Activated CD8-positive, alpha-beta memory T cell treated with anti-CD3 and anti-CD28 coated beads, Interleukin-2, amount 10 ng/mL, durations not matched to agents 7 days and 5 days (primary cell): Measurements from ENCODE around the gene AP3S2. TPM values are rescaled to one million over a fixed set of nuclear protein-coding genes. Genes with fewer than 3 reads are reported as not detected.

Experiments
- ATAC-seq: fragments of 150-1000 bp; cut with Tn5 transposase; one replicate; pipeline ENCODE4 v1.10.0; 2021; ENCODE audit warnings: moderate library complexity
- CTCF ChIA-PET: fragments of 350-600 bp; sonication (Branson Sonifier 250); formaldehyde crosslinking; loops from one replicate; lab custom pipeline; 2021; ENCODE audit warnings: antibody characterized with exemption; lab: Charles Lee
- DNase-seq: peaks from one replicate; pipeline ENCODE4 v3.0.0-alpha.2; 2020
- H3K27ac Mint-ChIP-seq: one replicate; pipeline ENCODE4 v1.8.0; 2021; ENCODE audit warnings: mild to moderate bottlenecking, mixed read lengths
- H3K27me3 Mint-ChIP-seq: one replicate; pipeline ENCODE4 v1.8.0; 2021; ENCODE audit warnings: mixed read lengths
- H3K36me3 Mint-ChIP-seq: one replicate; pipeline ENCODE4 v1.8.0; 2021; ENCODE audit warnings: mild to moderate bottlenecking, mixed read lengths
- H3K4me1 Mint-ChIP-seq: one replicate; pipeline ENCODE4 v1.8.0; 2021; ENCODE audit warnings: mixed read lengths
- H3K4me3 Mint-ChIP-seq: one replicate; pipeline ENCODE4 v1.8.0; 2021; ENCODE audit warnings: mild to moderate bottlenecking, moderate library complexity, mixed read lengths
- H3K9me3 Mint-ChIP-seq: one replicate; pipeline ENCODE4 v1.8.0; 2022; ENCODE audit warnings: low read depth, mixed read lengths
- total RNA-seq, 2 experiments: library from RNA; stranded (reverse); gene quantifications; one replicate each; pipeline ENCODE4 v1.2.3, GENCODE V29; 2021

AP3S2 gene
- total RNA-seq, 2 experiments from 2014 or later: 22.2 to 26.5 TPM

- Mint-ChIP-seq H3K27me3 (no peaks in the 10 kb centered on the region), H3K4me1 (peaks cover 8% of the 10 kb centered on the region), H3K27ac (no peak overlapping the region), H3K9me3 (no peaks in the 10 kb centered on the region), H3K36me3 (peaks cover 12% of the 10 kb centered on the region), H3K4me3 (no peak overlapping the region)
- CTCF ChIA-PET: interaction anchor here (0.9 kb wide), 1 partner anchor 91 kb away, joined by 3 read pairs; no protein-coding TSS in a partner anchor
- DNase-seq (no peak), ATAC-seq (no peak)
Observed at GRCh38 chr15:89852342-89852995, 41.3 kb downstream of the AP3S2 start.

- CTCF ChIA-PET: interaction anchor here (0.9 kb wide), 1 partner anchor 91 kb away, joined by 3 read pairs; no protein-coding TSS in a partner anchor
- Mint-ChIP-seq H3K27ac (no peak overlapping the region), H3K4me3 (no peak overlapping the region), H3K4me1 (peaks cover 8% of the 10 kb centered on the region), H3K9me3 (no peaks in the 10 kb centered on the region), H3K27me3 (no peaks in the 10 kb centered on the region), H3K36me3 (peaks cover 9% of the 10 kb centered on the region)
- ATAC-seq (no peak), DNase-seq (no peak)
Observed at GRCh38 chr15:89851673-89852341, 42.0 kb downstream of the AP3S2 start.

GRCh38 chr15:89848970-89849292, 44.9 kb downstream of the AP3S2 start:
- peaks cover 18% of the 10 kb centered on the region for H3K4me1 Mint-ChIP-seq
- no peaks in the 10 kb centered on the region for H3K9me3 Mint-ChIP-seq
- H3K27me3 Mint-ChIP-seq: no peaks in the 10 kb centered on the region
- ATAC-seq (no peak), DNase-seq (no peak)
- H3K36me3 Mint-ChIP-seq: peaks cover 9% of the 10 kb centered on the region
- no peak overlapping the region for H3K4me3 Mint-ChIP-seq
- CTCF ChIA-PET: interaction anchor here (0.8 to 1.8 kb wide), 3 partner anchors 8 to 88 kb away, joined by 3 to 9 read pairs (median 4); no protein-coding TSS in a partner anchor
- H3K27ac Mint-ChIP-seq: no peak overlapping the region

GRCh38 chr15:89847101-89847500, 46.7 kb downstream of the AP3S2 start:
- peaks cover 16% of the 10 kb centered on the region for H3K4me1 Mint-ChIP-seq
- DNase-seq (no peak), ATAC-seq (no peak)
- H3K4me3 Mint-ChIP-seq: no peak overlapping the region
- CTCF ChIA-PET: interaction anchor here (0.6 to 1.2 kb wide), 2 partner anchors 29 to 1302 kb away, joined by 3 to 4 read pairs; no protein-coding TSS in a partner anchor
- peaks cover 7% of the 10 kb centered on the region for H3K36me3 Mint-ChIP-seq
- no peak overlapping the region for H3K27ac Mint-ChIP-seq
- H3K9me3 Mint-ChIP-seq: no peaks in the 10 kb centered on the region
- no peaks in the 10 kb centered on the region for H3K27me3 Mint-ChIP-seq

GRCh38 chr15:89845305-89845893, 48.4 kb downstream of the AP3S2 start:
- Mint-ChIP-seq H3K27me3 (no peaks in the 10 kb centered on the region), H3K36me3 (peaks cover 4% of the 10 kb centered on the region), H3K27ac (no peak overlapping the region), H3K4me3 (no peak overlapping the region), H3K4me1 (peaks cover 11% of the 10 kb centered on the region), H3K9me3 (no peaks in the 10 kb centered on the region)
- ATAC-seq: no peak
- CTCF ChIA-PET: interaction anchor here (1.3 kb wide), 1 partner anchor 29 kb away, joined by 4 read pairs; no protein-coding TSS in a partner anchor
- no peak for DNase-seq

- no peak overlapping the region for H3K27ac Mint-ChIP-seq
- no peaks in the 10 kb centered on the region for H3K36me3 Mint-ChIP-seq
- ATAC-seq (no peak), DNase-seq (no peak)
- CTCF ChIA-PET: interaction anchor here (0.7 kb wide), 1 partner anchor 241 kb away, joined by 4 read pairs; no protein-coding TSS in a partner anchor
- H3K27me3 Mint-ChIP-seq: no peaks in the 10 kb centered on the region
- no peak overlapping the region for H3K4me3 Mint-ChIP-seq
- H3K4me1 Mint-ChIP-seq: peaks cover 20% of the 10 kb centered on the region
- H3K9me3 Mint-ChIP-seq: no peaks in the 10 kb centered on the region
Observed at GRCh38 chr15:89841962-89842361, 51.8 kb downstream of the AP3S2 start.

- Mint-ChIP-seq H3K4me1 (peaks cover 26% of the 10 kb centered on the region), H3K36me3 (peaks cover 3% of the 10 kb centered on the region), H3K27me3 (no peaks in the 10 kb centered on the region), H3K27ac (no peak overlapping the region), H3K9me3 (no peaks in the 10 kb centered on the region), H3K4me3 (no peak overlapping the region)
- CTCF ChIA-PET: no interaction called here
- ATAC-seq: no peak
- DNase-seq: no peak
Observed at GRCh38 chr15:89841306-89841705, 52.5 kb downstream of the AP3S2 start.

- CTCF ChIA-PET: interaction anchor here (0.7 to 1.3 kb wide), 2 partner anchors 36 to 37 kb away, joined by 3 to 4 read pairs; no protein-coding TSS in a partner anchor
- no peak overlapping the region for H3K4me3 Mint-ChIP-seq
- H3K27me3 Mint-ChIP-seq: no peaks in the 10 kb centered on the region
- DNase-seq: no peak
- no peaks in the 10 kb centered on the region for H3K9me3 Mint-ChIP-seq
- H3K27ac Mint-ChIP-seq: no peak overlapping the region
- peaks cover 18% of the 10 kb centered on the region for H3K4me1 Mint-ChIP-seq
- peaks cover 12% of the 10 kb centered on the region for H3K36me3 Mint-ChIP-seq
- no peak for ATAC-seq
Observed at GRCh38 chr15:89839167-89839810, 54.5 kb downstream of the AP3S2 start.

- Mint-ChIP-seq H3K9me3 (no peaks in the 10 kb centered on the region), H3K36me3 (peaks cover 16% of the 10 kb centered on the region), H3K4me1 (peaks cover 18% of the 10 kb centered on the region), H3K27me3 (no peaks in the 10 kb centered on the region), H3K27ac (no peak overlapping the region), H3K4me3 (no peak overlapping the region)
- CTCF ChIA-PET: interaction anchor here (0.6 kb wide), 1 partner anchor 204 kb away, joined by 3 read pairs; no protein-coding TSS in a partner anchor
- no peak for ATAC-seq
- no peak for DNase-seq
Observed at GRCh38 chr15:89837830-89838178, 56.0 kb downstream of the AP3S2 start.

GRCh38 chr15:89837134-89837829, 56.5 kb downstream of the AP3S2 start:
- no peak for ATAC-seq
- peaks cover 18% of the 10 kb centered on the region for H3K4me1 Mint-ChIP-seq
- no peak overlapping the region for H3K27ac Mint-ChIP-seq
- no peak overlapping the region for H3K4me3 Mint-ChIP-seq
- H3K27me3 Mint-ChIP-seq: no peaks in the 10 kb centered on the region
- H3K9me3 Mint-ChIP-seq: no peaks in the 10 kb centered on the region
- CTCF ChIA-PET: no interaction called here
- H3K36me3 Mint-ChIP-seq: peaks cover 16% of the 10 kb centered on the region
- no peak for DNase-seq

GRCh38 chr15:89836267-89837133, 57.3 kb downstream of the AP3S2 start:
- peaks cover 16% of the 10 kb centered on the region for H3K36me3 Mint-ChIP-seq

GRCh38 chr15:89835176-89835564, 58.6 kb downstream of the AP3S2 start:
- no peak for DNase-seq
- no peaks in the 10 kb centered on the region for H3K9me3 Mint-ChIP-seq
- peaks cover 18% of the 10 kb centered on the region for H3K4me1 Mint-ChIP-seq
- peaks cover 16% of the 10 kb centered on the region for H3K36me3 Mint-ChIP-seq
- no peak overlapping the region for H3K4me3 Mint-ChIP-seq
- CTCF ChIA-PET: no interaction called here
- H3K27ac Mint-ChIP-seq: no peak overlapping the region
- no peak for ATAC-seq
- H3K27me3 Mint-ChIP-seq: no peaks in the 10 kb centered on the region

More at GRCh38 chr15:89836267-89837133, 57.3 kb downstream of the AP3S2 start:
- Mint-ChIP-seq H3K9me3 (no peaks in the 10 kb centered on the region), H3K27ac (no peak overlapping the region), H3K27me3 (no peaks in the 10 kb centered on the region), H3K4me1 (peaks cover 18% of the 10 kb centered on the region), H3K4me3 (no peak overlapping the region)
- ATAC-seq (no peak), DNase-seq (no peak)
- CTCF ChIA-PET: interaction anchor here (0.6 kb wide), 1 partner anchor 250 kb away, joined by 3 read pairs; no protein-coding TSS in a partner anchor
